Measurements from ENCODE around the gene PRKCH. TPM values are rescaled to one million over a fixed set of nuclear protein-coding genes. Genes with fewer than 3 reads are reported as not detected.

PRKCH gene
- total and polyA plus RNA-seq, 2 donors (not counting 3 experiments of a cell fraction or from before 2014, with no cell fraction given) = 97.7 to 103 TPM

GRCh38 chr14:61532123-61532505 is 210.7 kb downstream of the PRKCH start:
- H3K9me1 ChIP-seq (replicated peaks; ENCODE audit: control insufficient read depth, extremely low read depth, insufficient read depth, low read length) = no peaks in the 10 kb centered on the region
- H2AFZ ChIP-seq (ENCODE audit: low read depth, low read length) = no peak overlapping the region
- peaks cover 4 to 7% of the 10 kb centered on the region in 2 experiments for H3K36me3 ChIP-seq (ENCODE audit: control insufficient read depth in 2 of 2, extremely low read depth in 1 of 2, insufficient read depth in 2 of 2, low read length in 2 of 2)
- FAIRE-seq (no peak), DNase-seq (ENCODE audit: low read depth, low spot score) (no peak)
- no TSS peak for BruUV-seq (replicated peaks)
- no peak for TF ChIP-seq POLR2A (IDR thresholded peaks at IDR 0.05; ENCODE audit: low read depth, low read length)
- peak; percentile 3 for TF ChIP-seq FOS (IDR thresholded peaks at IDR 0.05; ENCODE audit: borderline replicate concordance, insufficient read depth, low read length)
- H3K4me3 ChIP-seq (replicated peaks in 1 of 3; ENCODE audit: insufficient read depth in 1 of 3, low read depth in 1 of 3, low read length in 3 of 3) = no peak overlapping the region
- H3K4me2 ChIP-seq (ENCODE audit: insufficient read depth, low read length) = peak overlapping the region; percentile 44
- H4K20me1 ChIP-seq (replicated peaks; ENCODE audit: control insufficient read depth, extremely low read depth, insufficient read depth, low read length) = no peaks in the 10 kb centered on the region
- ChIA-PET CTCF (interaction anchor here (0.6 to 2.0 kb wide), 11 partner anchors 8 to 230 kb away, joined by 3 to 5 read pairs (median 3); partner anchors contain the start of gene SNAPC1), POLR2A (interaction anchor here (1.3 kb wide), 1 partner anchor 7 kb away, joined by 3 read pairs; no protein-coding TSS in a partner anchor)
- no peak overlapping the region for H3K9ac ChIP-seq (replicated peaks; ENCODE audit: extremely low read depth, insufficient read depth, low read length)
- peaks cover 5% of the 10 kb centered on the region for H3K79me2 ChIP-seq (ENCODE audit: control insufficient read depth, insufficient read depth, low read length)
- peaks cover 53% of the 10 kb centered on the region for H3K4me1 ChIP-seq (ENCODE audit: control insufficient read depth, extremely low read depth, insufficient read depth, low read length)
- no peak overlapping the region for H3K27ac ChIP-seq (ENCODE audit: insufficient read depth, low read depth, low read length)
- H3K27me3 ChIP-seq (ENCODE audit: control insufficient read depth in 2 of 2, insufficient read depth in 2 of 2, low read length in 2 of 2) = no peaks in the 10 kb centered on the region
- H3K9me3 ChIP-seq (replicated peaks; ENCODE audit: control insufficient read depth, insufficient read depth, low read length) = no peaks in the 10 kb centered on the region
- dilution Hi-C loops (cut with MboI; ENCODE audit: extremely low pct_ligation_motif_present, low sequenced_read_pairs) (no loop called here), intact Hi-C loops (cut with micrococcal nuclease) (no loop called here)

- H3K9me1 ChIP-seq (replicated peaks; ENCODE audit: control insufficient read depth, extremely low read depth, insufficient read depth, low read length) = no peaks in the 10 kb centered on the region
- DNase-seq (ENCODE audit: low read depth, low spot score) = no peak
- peaks cover 4 to 7% of the 10 kb centered on the region in 2 experiments for H3K36me3 ChIP-seq (ENCODE audit: control insufficient read depth in 2 of 2, extremely low read depth in 1 of 2, insufficient read depth in 2 of 2, low read length in 2 of 2)
- ChIA-PET CTCF (interaction anchor here (0.8 to 1.6 kb wide), 11 partner anchors 8 to 305 kb away, joined by 3 to 5 read pairs (median 3); no protein-coding TSS in a partner anchor), POLR2A (interaction anchor here (1.3 kb wide), 1 partner anchor 8 kb away, joined by 3 read pairs; no protein-coding TSS in a partner anchor)
- no peak overlapping the region for H2AFZ ChIP-seq (ENCODE audit: low read depth, low read length)
- BruUV-seq (replicated peaks) = no TSS peak
- no peaks in the 10 kb centered on the region for H4K20me1 ChIP-seq (replicated peaks; ENCODE audit: control insufficient read depth, extremely low read depth, insufficient read depth, low read length)
- H3K27ac ChIP-seq (ENCODE audit: insufficient read depth, low read depth, low read length) = no peak overlapping the region
- no peak overlapping the region for H3K4me3 ChIP-seq (replicated peaks in 1 of 3; ENCODE audit: insufficient read depth in 1 of 3, low read depth in 1 of 3, low read length in 3 of 3)
- no peak for FAIRE-seq
- peaks cover 5% of the 10 kb centered on the region for H3K79me2 ChIP-seq (ENCODE audit: control insufficient read depth, insufficient read depth, low read length)
- intact Hi-C loops (cut with micrococcal nuclease) (no loop called here), dilution Hi-C loops (cut with MboI; ENCODE audit: extremely low pct_ligation_motif_present, low sequenced_read_pairs) (no loop called here)
- no peak overlapping the region for H3K9ac ChIP-seq (replicated peaks; ENCODE audit: extremely low read depth, insufficient read depth, low read length)
- no peak overlapping the region for H3K4me2 ChIP-seq (ENCODE audit: insufficient read depth, low read length)
- TF ChIP-seq POLR2A (IDR thresholded peaks at IDR 0.05; ENCODE audit: low read depth, low read length) = no peak
- TF ChIP-seq CTCF (IDR thresholded peaks at IDR 0.05; ENCODE audit: extremely low read depth in 1 of 2, insufficient read depth in 1 of 2, low read depth in 1 of 2, low read length in 2 of 2) = no peak
- TF ChIP-seq GATA2 (IDR thresholded peaks at IDR 0.05; ENCODE audit: insufficient read depth, insufficient read length, low read depth, low read length) = no peak
- no peak for TF ChIP-seq FOS (IDR thresholded peaks at IDR 0.05; ENCODE audit: borderline replicate concordance, insufficient read depth, low read length)
- no peak for TF ChIP-seq EZH2 (IDR thresholded peaks at IDR 0.05; ENCODE audit: borderline replicate concordance, low read depth, low read length, severe bottlenecking)
- TF ChIP-seq JUN (IDR thresholded peaks at IDR 0.05; ENCODE audit: borderline replicate concordance, insufficient read depth, insufficient read length, low read depth) = no peak
- TF ChIP-seq MYC (IDR thresholded peaks at IDR 0.05; ENCODE audit: low read depth, low read length) = no peak
- TF ChIP-seq POLR2AphosphoS5 (IDR thresholded peaks at IDR 0.05; ENCODE audit: insufficient read depth, low read depth, low read length) = no peak
- TF ChIP-seq MAX (IDR thresholded peaks at IDR 0.05; ENCODE audit: insufficient read depth, insufficient read length) = no peak
- H3K27me3 ChIP-seq (ENCODE audit: control insufficient read depth in 2 of 2, insufficient read depth in 2 of 2, low read length in 2 of 2) = no peaks in the 10 kb centered on the region
- H3K4me1 ChIP-seq (ENCODE audit: control insufficient read depth, extremely low read depth, insufficient read depth, low read length) = peaks cover 53% of the 10 kb centered on the region
- H3K9me3 ChIP-seq (replicated peaks; ENCODE audit: control insufficient read depth, insufficient read depth, low read length) = no peaks in the 10 kb centered on the region
Measured at GRCh38 chr14:61532763-61533162, 211.4 kb downstream of the PRKCH start.
